ENCODE results near the gene ABHD5.

ABHD5 gene

GRCh38 chr3:43759297-43759782 lies 68.6 kb downstream of the ABHD5 start:
- DNase-seq: no peak

- DNase-seq: no peak
Observed at GRCh38 chr3:43759938-43760337, 69.2 kb downstream of the ABHD5 start.

- DNase-seq: no peak
Observed at GRCh38 chr3:43760938-43761337, 70.2 kb downstream of the ABHD5 start.

- no peak for DNase-seq
Observed at GRCh38 chr3:43762451-43762850, 71.7 kb downstream of the ABHD5 start.

- DNase-seq: no peak
Observed at GRCh38 chr3:43764056-43764455, 73.3 kb downstream of the ABHD5 start.

GRCh38 chr3:43764471-43764870 lies 73.7 kb downstream of the ABHD5 start:
- no peak for DNase-seq

- DNase-seq: no peak
Observed at GRCh38 chr3:43765521-43765971, 74.8 kb downstream of the ABHD5 start.

GRCh38 chr3:43766672-43767465 lies 76.1 kb downstream of the ABHD5 start:
- DNase-seq: no peak

- DNase-seq: no peak
Observed at GRCh38 chr3:43768381-43768973, 77.7 kb downstream of the ABHD5 start.

- DNase-seq: peak; percentile 80 to 85
Observed at GRCh38 chr3:43769097-43769884, 78.6 kb downstream of the ABHD5 start.

- DNase-seq: no peak
Observed at GRCh38 chr3:43769885-43770425, 79.2 kb downstream of the ABHD5 start.

GRCh38 chr3:43770426-43771103 lies 79.8 kb downstream of the ABHD5 start:
- peak; percentile 9 to 15 for DNase-seq

GRCh38 chr3:43771610-43772009 lies 80.9 kb downstream of the ABHD5 start:
- no peak for DNase-seq

- no peak for DNase-seq
Observed at GRCh38 chr3:43773273-43774094, 82.7 kb downstream of the ABHD5 start.

GRCh38 chr3:43774799-43775198 lies 84.1 kb downstream of the ABHD5 start:
- no peak for DNase-seq

GRCh38 chr3:43776101-43776500 lies 85.4 kb downstream of the ABHD5 start:
- no peak for DNase-seq

GRCh38 chr3:43779850-43780249 lies 89.1 kb downstream of the ABHD5 start:
- DNase-seq: no peak

GRCh38 chr3:43782541-43782940 lies 91.8 kb downstream of the ABHD5 start:
- DNase-seq: no peak

All from stimulated activated CD4-positive, alpha-beta T cell treated with anti-CD3 and anti-CD28 coated beads, Interleukin-2, amount 100 ng/mL, for 48 hours (primary cell).